GM23338 (cell line): ENCODE data around the gene PDGFRB. TPM values are rescaled to one million over a fixed set of nuclear protein-coding genes. Genes with fewer than 3 reads are reported as not detected.
A peak's percentile ranks its signal among the peaks of the same experiment; 100 is the strongest.

Experiments
- ATAC-seq: fragments of 200-7000 bp; cut with Tn5 transposase; 3 replicates; pipeline ENCODE4 v1.9.1; 2020
- DNase-seq: peaks from one replicate; pipeline ENCODE4 v3.0.0-alpha.2; 2015; ENCODE audit warnings: low spot score
- H2AFZ ChIP-seq: fragments of 200-600 bp; sonication (generic); 2 replicates; pipeline ENCODE4 v1.8.0; 2016; ENCODE audit warnings: antibody characterized with exemption, mild to moderate bottlenecking, moderate library complexity
- H3F3A ChIP-seq: fragments of 200-600 bp; sonication (generic); replicated peaks from 2 replicates; pipeline ENCODE4 v1.8.0; 2017; ENCODE audit warnings: antibody characterized with exemption, mixed run types, low read depth
- H3K27ac ChIP-seq: fragments of 200-600 bp; sonication (generic); 2 replicates; pipeline ENCODE4 v1.6.1; 2016; ENCODE audit warnings: low read depth
- H3K27me3 ChIP-seq: fragments of 200-600 bp; sonication (generic); 2 replicates; pipeline ENCODE4 v1.8.0; 2016; ENCODE audit warnings: mild to moderate bottlenecking, mixed run types, moderate library complexity; ENCODE audit not compliant: insufficient read depth
- H3K36me3 ChIP-seq: fragments of 200-600 bp; sonication (generic); 2 replicates; pipeline ENCODE4 v1.8.0; 2016; ENCODE audit warnings: mild to moderate bottlenecking; ENCODE audit not compliant: insufficient read depth
- H3K4me1 ChIP-seq: fragments of 200-600 bp; sonication (generic); 2 replicates; pipeline ENCODE4 v1.8.0; 2016; ENCODE audit warnings: mild to moderate bottlenecking, moderate library complexity; ENCODE audit not compliant: insufficient read depth
- H3K4me2 ChIP-seq: fragments of 200-600 bp; sonication (generic); 2 replicates; pipeline ENCODE4 v1.7.1; 2017; ENCODE audit warnings: mixed run types
- H3K4me3 ChIP-seq: fragments of 200-600 bp; sonication (generic); 2 replicates; pipeline ENCODE4 v1.6.1; 2016; ENCODE audit warnings: mixed run types
- H3K79me2 ChIP-seq: fragments of 200-600 bp; sonication (generic); replicated peaks from 2 replicates; pipeline ENCODE4 v1.8.0; 2017; ENCODE audit warnings: mild to moderate bottlenecking; ENCODE audit not compliant: insufficient read depth
- H3K9me2 ChIP-seq: fragments of 200-600 bp; sonication (generic); 2 replicates; pipeline ENCODE4 v1.8.0; 2017; ENCODE audit not compliant: insufficient read depth
- H4K20me1 ChIP-seq: fragments of 200-600 bp; sonication (generic); replicated peaks from 2 replicates; pipeline ENCODE4 v1.8.0; 2017; ENCODE audit warnings: mild to moderate bottlenecking; ENCODE audit not compliant: insufficient read depth
- H3K27ac Mint-ChIP-seq: 2 replicates; pipeline ENCODE4 v1.8.0; 2020; ENCODE audit warnings: inconsistent platforms, mild to moderate bottlenecking, moderate library complexity, mixed read lengths
- H3K27me3 Mint-ChIP-seq: 3 replicates; pipeline ENCODE4 v1.8.0; 2022; ENCODE audit warnings: low read depth, mild to moderate bottlenecking, moderate library complexity, mixed read lengths, inconsistent platforms; ENCODE audit not compliant: insufficient read depth, poor library complexity
- H3K36me3 Mint-ChIP-seq: 3 replicates; pipeline ENCODE4 v1.8.0; 2021; ENCODE audit warnings: low read depth, mild to moderate bottlenecking, inconsistent platforms, moderate library complexity, mixed read lengths
- H3K4me1 Mint-ChIP-seq: 3 replicates; pipeline ENCODE4 v1.8.0; 2020; ENCODE audit warnings: mild to moderate bottlenecking, inconsistent platforms, mixed read lengths
- H3K4me3 Mint-ChIP-seq: 3 replicates; pipeline ENCODE4 v1.8.0; 2021; ENCODE audit warnings: moderate library complexity, mild to moderate bottlenecking, inconsistent platforms, mixed read lengths
- H3K9me3 Mint-ChIP-seq: 3 replicates; pipeline ENCODE4 v1.8.0; 2020; ENCODE audit warnings: moderate library complexity, mild to moderate bottlenecking, inconsistent platforms, mixed read lengths
- CREB1 ChIP-seq: fragments of 250-450 bp; sonication (Bioruptor Pico); IDR thresholded peaks from 2 replicates; pipeline ENCODE4 v1.5.0; 2020; ENCODE audit warnings: low read depth, mild to moderate bottlenecking, moderate library complexity
- CTCF ChIP-seq, 2 experiments: fragments of 200-600 bp in 1 of 2; sonication (generic) in 1 of 2; conservative IDR thresholded peaks; 2 replicates each; pipeline versions ENCODE4 v1.5.1 to v1.6.1; 2016 to 2017; ENCODE audit warnings: antibody characterized with exemption in 2 of 2, low read depth in 2 of 2, mild to moderate bottlenecking in 2 of 2, moderate library complexity in 1 of 2
- ETS1 ChIP-seq: IDR thresholded peaks from 2 replicates; pipeline ENCODE4 v1.6.1; 2016; ENCODE audit warnings: antibody characterized with exemption
- JUNB ChIP-seq: IDR thresholded peaks from one replicate; pipeline ENCODE4 v1.6.1; 2016; ENCODE audit warnings: antibody characterized with exemption; ENCODE audit not compliant: unreplicated experiment
- NANOG ChIP-seq: IDR thresholded peaks from 2 replicates; pipeline ENCODE4 v1.6.1; 2016; ENCODE audit warnings: antibody characterized with exemption, borderline replicate concordance
- REST ChIP-seq: IDR thresholded peaks from one replicate; pipeline ENCODE4 v1.6.1; 2018; ENCODE audit warnings: antibody characterized with exemption; ENCODE audit not compliant: unreplicated experiment
- STAT1 ChIP-seq: IDR thresholded peaks from one replicate; pipeline ENCODE4 v1.6.1; 2016; ENCODE audit warnings: antibody characterized with exemption; ENCODE audit not compliant: unreplicated experiment
- ZNF114 ChIP-seq: fragments of 250-450 bp; sonication (Bioruptor Pico); IDR thresholded peaks from 2 replicates; pipeline ENCODE4 v1.5.0; 2020; ENCODE audit warnings: mild to moderate bottlenecking, moderate library complexity
- ZNF331 ChIP-seq: fragments of 250-450 bp; sonication (Bioruptor Pico); IDR thresholded peaks from 2 replicates; pipeline ENCODE4 v1.5.0; 2020; ENCODE audit warnings: low read depth, mild to moderate bottlenecking, moderate library complexity
- ZNF462 ChIP-seq: fragments of 250-450 bp; sonication (Bioruptor Pico); IDR thresholded peaks from 2 replicates; pipeline ENCODE4 v1.5.0; 2020; ENCODE audit warnings: mild to moderate bottlenecking, moderate library complexity
- polyA plus RNA-seq: library from polyadenylated mRNA; unstranded; fragments of >200 nt; fragmentation: Nextera tagmentation; extraction: Ambion mirVana; gene quantifications from 2 replicates; pipeline ENCODE4 v1.2.1, GENCODE V29; 2016
- total RNA-seq: library from RNA; depleted of rRNA; stranded (reverse); fragments of >200 nt; shearing (Covaris generic); gene quantifications from 2 replicates; pipeline ENCODE4 v1.2.3, GENCODE V29; 2014

Gene PDGFRB
- total and polyA plus RNA-seq, 2 experiments from 2014 or later, result 4.5 to 11.3 TPM

GRCh38 chr5:150085950-150086715 lies 69.5 kb downstream of the PDGFRB start, which contains the start of gene CSF1R:
Gene CSF1R, minus strand, starts transcription at chr5:150086554. Its CDS starts 127 bp downstream, at chr5:150086427.
- Histone ChIP-seq H3K4me3 (no peak within 1 kb of the TSS), H3K27ac (no peak within 1 kb of the TSS), H4K20me1 (no peaks in the 10 kb centered on the region), H3K4me1 (peaks cover 12% of the 10 kb centered on the region), H3F3A (no peaks in the 10 kb centered on the region), H3K79me2 (no peaks in the 10 kb centered on the region), H3K4me2 (no peak within 1 kb of the TSS), H2AFZ (0 out of 2 replicates have a peak within 1 kb of the TSS, but pooled peaks have one; percentile 10), H3K36me3 (no peaks in the 10 kb centered on the region), H3K27me3 (no peaks in the 10 kb centered on the region), H3K9me2 (no peaks in the 10 kb centered on the region)
- Mint-ChIP-seq H3K4me1 (peaks cover 8% of the 10 kb centered on the region; the same call in 2 of the 3 replicates), H3K27ac (no peak within 1 kb of the TSS; the same call in 1 of the 2 replicates), H3K9me3 (no peaks in the 10 kb centered on the region), H3K4me3 (no peak within 1 kb of the TSS), H3K36me3 (no peaks in the 10 kb centered on the region), H3K27me3 (peaks cover 4% of the 10 kb centered on the region)
- TF ChIP-seq ZNF462 (CRISPR knock-in tag), result no peak
- TF ChIP-seq NANOG, result no peak
- no peak for TF ChIP-seq CTCF (conservative IDR thresholded peaks at IDR 0.05; ENCODE audit: low read depth in 2 of 2)
- TF ChIP-seq STAT1, result no peak
- no peak for TF ChIP-seq ZNF114
- no peak for TF ChIP-seq REST
- TF ChIP-seq CREB1 (CRISPR knock-in tag), result no peak
- no peak for TF ChIP-seq JUNB
- no peak for TF ChIP-seq ZNF331 (CRISPR knock-in tag)
- no peak for TF ChIP-seq ETS1
- ATAC-seq (no peak), DNase-seq (no peak)
